NOMO-1 treated with dmso at 0.1 percent for 144 hours (cell line): ENCODE results near the gene ARV1.
"Not testable (repeated sequence)": the region's sequence is repeated elsewhere in the genome, so short reads cannot be mapped to it uniquely, and the experiment has no call there.

Experiments used
- DNase-seq: peaks from one replicate; lab custom pipeline; 2025; ENCODE audit not compliant: unreplicated experiment; lab: John Stamatoyannopoulos, UW

Gene ARV1

GRCh38 chr1:231041719-231042261, 62.9 kb downstream of the ARV1 start:
- no peak for DNase-seq

DNA sequence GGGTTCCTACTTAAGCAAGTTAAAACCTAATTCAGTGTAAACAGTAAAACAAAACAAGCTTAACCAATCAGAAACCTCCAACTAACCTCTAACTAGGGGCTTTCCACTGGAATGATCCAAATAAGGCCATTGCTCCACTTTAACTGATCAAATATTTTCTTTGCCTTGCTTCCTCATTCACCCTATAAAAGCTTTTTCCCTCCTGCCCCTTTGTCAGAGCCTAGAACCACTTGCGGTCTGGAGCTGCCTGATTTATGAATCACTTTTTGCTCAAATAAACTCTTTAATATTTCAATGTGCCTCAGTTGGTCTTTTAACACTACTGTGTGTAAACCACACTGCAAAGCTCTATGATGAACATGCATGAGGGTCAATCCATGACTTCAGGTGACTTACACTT, 65.7 kb downstream of the ARV1 start:
- DNase-seq, result no peak

DNA sequence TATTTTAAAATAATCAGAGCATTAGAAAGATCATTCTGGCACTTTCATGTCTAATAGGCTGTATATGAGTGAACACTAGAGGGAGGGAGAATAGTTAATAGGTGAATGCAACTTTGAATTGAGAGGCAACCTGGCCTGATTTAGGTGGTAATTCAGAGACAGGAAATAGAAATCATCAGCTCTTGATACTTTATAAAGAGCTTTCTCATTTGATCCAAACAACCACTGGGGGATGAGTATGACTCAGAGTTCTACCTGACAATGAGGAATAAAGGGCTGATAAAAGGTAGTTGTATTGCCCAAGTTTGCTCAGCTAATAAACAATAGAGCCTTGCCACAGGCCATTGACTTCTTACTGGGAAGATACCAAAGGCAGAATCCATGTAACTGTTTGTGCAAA, 66.4 kb downstream of the ARV1 start:
- DNase-seq, result no peak

- not testable (repeated sequence) for DNase-seq
These were observed 67.2 kb downstream of the ARV1 start for GRCh38 chr1:231045921-231046729.

- DNase-seq, result no peak
These were observed 68.0 kb downstream of the ARV1 start for GRCh38 chr1:231046730-231047395.

GRCh38 chr1:231047529-231047928, 68.6 kb downstream of the ARV1 start:
- not testable (repeated sequence) for DNase-seq

DNA sequence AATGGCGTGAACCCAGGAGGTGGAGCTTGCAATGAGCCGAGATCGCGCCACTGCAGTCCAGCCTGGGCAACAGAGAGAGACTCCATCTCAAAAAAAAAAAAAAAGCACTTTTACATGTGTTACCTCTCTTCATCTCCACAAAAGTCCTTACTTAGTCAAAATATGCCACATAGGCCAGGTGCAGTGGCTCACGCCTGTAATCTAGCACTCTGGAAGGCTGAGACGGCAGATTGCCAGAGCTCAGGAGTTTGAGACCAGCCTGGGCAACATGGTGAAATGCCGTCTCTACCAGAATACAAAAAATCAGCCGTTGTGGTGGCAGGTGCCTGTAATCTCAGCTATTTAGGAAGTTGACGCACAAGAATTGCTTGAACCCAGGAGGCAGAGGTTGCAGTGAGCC, 69.5 kb downstream of the ARV1 start:
- not testable (repeated sequence) for DNase-seq

- no peak for DNase-seq
These were observed 70.5 kb downstream of the ARV1 start for GRCh38 chr1:231049121-231049979.
